AG04450 (cell line): Measurements from ENCODE around the gene SH2D3C. TPM values are rescaled to one million over a fixed set of nuclear protein-coding genes. Genes with fewer than 3 reads are reported as not detected.

ENCODE experiments used
- CTCF ChIA-PET: fragments of 300-600, 350-600 bp; formaldehyde crosslinking; extraction: SDS; loops from one replicate; lab custom pipeline; 2022; ENCODE audit warnings: antibody characterized with exemption, inconsistent platforms; lab: Charles Lee
- POLR2A ChIA-PET: fragments of 350-600 bp; formaldehyde crosslinking; extraction: SDS; loops from one replicate; lab custom pipeline; 2021; ENCODE audit warnings: antibody characterized with exemption, inconsistent platforms; lab: Yijun Ruan, JAX
- DNase-seq: peaks from one replicate; pipeline ENCODE4 v3.0.0-alpha.2; 2011; ENCODE audit warnings: low read depth, low spot score
- H3K27ac ChIP-seq: one replicate; pipeline ENCODE4 v1.5.1; 2012; ENCODE audit warnings: low read depth, low read length, control low read depth
- H3K27me3 ChIP-seq: one replicate; pipeline ENCODE4 v1.6.0; 2012; ENCODE audit warnings: low read length; ENCODE audit not compliant: control insufficient read depth, insufficient read depth
- H3K4me3 ChIP-seq: 2 replicates; pipeline ENCODE4 v1.5.1; 2011; ENCODE audit warnings: mild to moderate bottlenecking, low read depth, low read length, control low read depth
- H3K9me3 ChIP-seq: 2 replicates; pipeline ENCODE4 v1.5.1; 2012; ENCODE audit warnings: low read length; ENCODE audit not compliant: control insufficient read depth, insufficient read depth
- polyA plus RNA-seq: library from polyadenylated mRNA; depleted of rRNA; stranded (reverse); fragments of >200 nt; gene quantifications from 2 replicates; pipeline ENCODE4 v1.2.3, GENCODE V29; 2011
- TF ChIP-seq, protein P1 (sequence below): IDR thresholded peaks from 2 replicates; pipeline ENCODE4 v1.5.1; 2011; ENCODE audit warnings: low read depth, low read length, control low read depth, inconsistent platforms

The SH2D3C gene
- polyA plus RNA-seq, 1 experiment, result not detected

DNA sequence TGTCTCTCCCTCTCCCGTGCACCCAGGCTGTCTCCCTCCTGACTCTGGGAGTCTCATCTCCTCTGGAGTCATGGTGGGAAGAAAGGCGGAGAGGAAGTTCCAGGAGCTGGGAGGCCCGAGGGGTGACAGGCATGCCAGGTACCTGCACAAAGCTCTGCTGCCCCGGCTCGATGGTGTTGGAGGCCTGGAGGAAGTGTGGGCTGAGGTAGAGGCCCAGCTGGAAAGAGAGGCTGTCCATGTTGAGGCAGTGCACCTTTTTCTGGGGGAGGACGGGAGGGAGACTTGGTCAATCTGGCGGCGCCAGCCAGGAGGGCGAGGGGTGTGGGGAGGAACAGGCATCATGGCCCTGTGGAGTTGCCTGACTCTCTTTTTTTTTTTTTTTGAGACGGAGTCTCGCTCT is 40.1 kb upstream of the SH2D3C start:
- no peaks in the 10 kb centered on the region for H3K27me3 ChIP-seq
- no peaks in the 10 kb centered on the region; the same call in 1 of the 2 replicates for H3K9me3 ChIP-seq
- ChIA-PET CTCF (no interaction called here), POLR2A (interaction anchor here (0.5 to 1.2 kb wide), 4 partner anchors 10 to 35 kb away, joined by 3 to 5 read pairs (median 3); partner anchors contain the start of gene FPGS)
- no peak overlapping the region for H3K4me3 ChIP-seq
- H3K27ac ChIP-seq, result no peak overlapping the region
- no peak for DNase-seq
- TF ChIP-seq, protein P1, sequence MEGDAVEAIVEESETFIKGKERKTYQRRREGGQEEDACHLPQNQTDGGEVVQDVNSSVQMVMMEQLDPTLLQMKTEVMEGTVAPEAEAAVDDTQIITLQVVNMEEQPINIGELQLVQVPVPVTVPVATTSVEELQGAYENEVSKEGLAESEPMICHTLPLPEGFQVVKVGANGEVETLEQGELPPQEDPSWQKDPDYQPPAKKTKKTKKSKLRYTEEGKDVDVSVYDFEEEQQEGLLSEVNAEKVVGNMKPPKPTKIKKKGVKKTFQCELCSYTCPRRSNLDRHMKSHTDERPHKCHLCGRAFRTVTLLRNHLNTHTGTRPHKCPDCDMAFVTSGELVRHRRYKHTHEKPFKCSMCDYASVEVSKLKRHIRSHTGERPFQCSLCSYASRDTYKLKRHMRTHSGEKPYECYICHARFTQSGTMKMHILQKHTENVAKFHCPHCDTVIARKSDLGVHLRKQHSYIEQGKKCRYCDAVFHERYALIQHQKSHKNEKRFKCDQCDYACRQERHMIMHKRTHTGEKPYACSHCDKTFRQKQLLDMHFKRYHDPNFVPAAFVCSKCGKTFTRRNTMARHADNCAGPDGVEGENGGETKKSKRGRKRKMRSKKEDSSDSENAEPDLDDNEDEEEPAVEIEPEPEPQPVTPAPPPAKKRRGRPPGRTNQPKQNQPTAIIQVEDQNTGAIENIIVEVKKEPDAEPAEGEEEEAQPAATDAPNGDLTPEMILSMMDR, result no peak

DNA sequence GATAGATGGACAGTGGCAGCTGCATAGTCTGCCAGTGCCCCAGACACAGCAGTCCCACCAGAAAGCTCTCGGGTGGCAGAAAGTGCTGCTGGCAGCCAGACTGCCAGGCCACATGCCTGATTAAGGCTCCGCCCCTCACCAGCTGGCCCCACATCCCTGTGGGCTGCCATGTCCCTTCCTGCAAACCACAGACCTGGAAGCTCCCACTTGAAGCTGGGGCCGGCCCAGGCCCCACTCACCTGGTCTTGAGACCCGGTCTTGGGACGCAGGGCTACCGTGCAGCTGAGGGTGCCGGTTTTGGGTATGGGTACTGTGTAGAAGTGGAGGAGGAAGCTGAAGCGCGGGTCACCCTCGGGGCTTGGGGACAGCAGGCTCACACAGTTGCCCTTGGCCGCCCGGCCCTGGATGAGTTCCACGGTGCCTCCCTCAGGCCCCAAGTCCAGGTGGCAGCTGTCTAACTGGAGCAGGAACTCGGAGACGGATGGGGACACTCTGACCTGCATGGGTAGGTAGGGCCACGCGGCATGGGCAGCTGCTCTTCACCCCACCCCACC is 39.5 kb upstream of the SH2D3C start:
- Histone ChIP-seq H3K27ac (no peak overlapping the region), H3K4me3 (no peak overlapping the region), H3K9me3 (no peaks in the 10 kb centered on the region; the same call in 1 of the 2 replicates), H3K27me3 (no peaks in the 10 kb centered on the region)
- ChIA-PET CTCF (interaction anchor here (0.9 kb wide), 1 partner anchor 103 kb away, joined by 3 read pairs; no protein-coding TSS in a partner anchor), POLR2A (interaction anchor here (0.5 to 1.1 kb wide), 2 partner anchors 16 to 19 kb away, joined by 3 read pairs; partner anchors contain the start of gene FPGS)
- TF ChIP-seq, protein P1, result no peak
- DNase-seq, result no peak

DNA sequence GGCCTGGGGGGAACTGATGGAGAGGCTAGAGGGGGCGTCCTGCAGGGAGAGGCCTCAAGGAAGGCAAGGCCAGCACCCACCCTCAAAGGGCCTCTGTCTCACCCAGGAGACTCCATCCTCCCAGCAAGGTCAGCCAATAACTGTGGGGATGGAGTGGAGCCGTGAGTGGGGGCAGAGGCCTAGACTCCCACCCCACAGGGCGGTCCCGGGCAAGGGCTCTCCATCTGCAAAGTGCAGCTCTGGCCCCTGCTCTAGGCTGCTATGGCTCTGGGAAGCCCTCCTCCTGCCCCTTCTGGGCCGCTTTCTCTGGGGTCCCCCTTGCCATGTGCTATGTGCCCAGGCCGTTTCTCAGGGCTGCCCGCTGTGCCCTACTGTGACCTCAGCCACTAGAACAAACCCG is 38.3 kb upstream of the SH2D3C start:
- TF ChIP-seq, protein P1, result no peak
- Histone ChIP-seq H3K9me3 (no peaks in the 10 kb centered on the region; the same call in 1 of the 2 replicates), H3K27ac (no peak overlapping the region), H3K4me3 (no peak overlapping the region), H3K27me3 (no peaks in the 10 kb centered on the region)
- DNase-seq, result no peak
- ChIA-PET POLR2A (interaction anchor here (1.1 kb wide), 1 partner anchor 15 kb away, joined by 3 read pairs; the partner anchor contains the start of gene FPGS), CTCF (interaction anchor here (0.9 kb wide), 1 partner anchor 105 kb away, joined by 3 read pairs; no protein-coding TSS in a partner anchor)

DNA sequence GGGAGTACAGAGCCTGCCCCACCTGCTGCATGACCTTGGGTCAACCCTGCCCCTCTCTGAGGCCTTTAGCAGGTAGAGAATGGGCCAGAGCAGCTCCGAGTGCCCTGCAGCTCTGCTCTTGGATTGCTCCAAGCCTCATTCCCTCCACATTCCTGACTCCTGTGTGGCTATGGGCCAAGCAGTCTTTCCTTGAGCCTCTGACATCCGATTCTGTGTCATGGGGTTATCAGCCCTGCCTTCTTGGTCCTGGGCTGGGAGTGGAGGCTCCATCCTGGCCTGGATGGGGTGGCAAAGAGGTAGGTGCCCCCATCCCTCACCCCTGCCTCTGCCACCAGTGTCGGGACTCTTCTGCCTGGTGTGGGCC is 37.9 kb upstream of the SH2D3C start:
- Histone ChIP-seq H3K27me3 (no peaks in the 10 kb centered on the region), H3K4me3 (no peak overlapping the region), H3K27ac (no peak overlapping the region), H3K9me3 (no peaks in the 10 kb centered on the region; the same call in 1 of the 2 replicates)
- TF ChIP-seq, protein P1, result no peak
- DNase-seq, result no peak
- ChIA-PET CTCF (no interaction called here), POLR2A (no interaction called here)
